Ecto neural progenitor cell (in vitro differentiated cells): ENCODE data around the gene CTNND2.

Experiments used
- DNase-seq: peaks from one replicate; pipeline ENCODE4 v3.0.0-alpha.2; 2018; ENCODE audit warnings: low spot score

CTNND2 gene

GRCh38 chr5:11252075-11252474, 652.2 kb downstream of the CTNND2 start:
- no peak for DNase-seq

GRCh38 chr5:11251247-11251646, 653.0 kb downstream of the CTNND2 start:
- no peak for DNase-seq

- DNase-seq: no peak
Measured at GRCh38 chr5:11248966-11249365, 655.3 kb downstream of the CTNND2 start.

- no peak for DNase-seq
Measured at GRCh38 chr5:11247224-11247623, 657.0 kb downstream of the CTNND2 start.

- no peak for DNase-seq
Measured at GRCh38 chr5:11240293-11241190, 663.7 kb downstream of the CTNND2 start.

- no peak for DNase-seq
Measured at GRCh38 chr5:11239261-11240015, 664.8 kb downstream of the CTNND2 start.

GRCh38 chr5:11234501-11234911, 669.7 kb downstream of the CTNND2 start:
- DNase-seq: no peak

GRCh38 chr5:11230890-11231289, 673.4 kb downstream of the CTNND2 start:
- DNase-seq: no peak

- no peak for DNase-seq
Measured at GRCh38 chr5:11227064-11227463, 677.2 kb downstream of the CTNND2 start.

- DNase-seq: no peak
Measured at GRCh38 chr5:11224436-11225187, 679.6 kb downstream of the CTNND2 start.

GRCh38 chr5:11222169-11222568, 682.1 kb downstream of the CTNND2 start:
- DNase-seq: no peak

GRCh38 chr5:11214864-11215644, 689.2 kb downstream of the CTNND2 start:
- DNase-seq: no peak

- no peak for DNase-seq
Measured at GRCh38 chr5:11212706-11213105, 691.5 kb downstream of the CTNND2 start.

GRCh38 chr5:11197726-11198125, 706.5 kb downstream of the CTNND2 start:
- no peak for DNase-seq

GRCh38 chr5:11191673-11192072, 712.6 kb downstream of the CTNND2 start:
- DNase-seq: no peak

- no peak for DNase-seq
Measured at GRCh38 chr5:11182441-11183080, 721.7 kb downstream of the CTNND2 start.

GRCh38 chr5:11181940-11182339, 722.3 kb downstream of the CTNND2 start:
- no peak for DNase-seq

GRCh38 chr5:11180890-11181289, 723.4 kb downstream of the CTNND2 start:
- no peak for DNase-seq

GRCh38 chr5:11177999-11178711, 726.1 kb downstream of the CTNND2 start:
- no peak for DNase-seq

- DNase-seq: no peak
Measured at GRCh38 chr5:11174591-11174990, 729.7 kb downstream of the CTNND2 start.
